Stimulated activated CD4-positive, alpha-beta T cell treated with anti-CD3 and anti-CD28 coated beads, Interleukin-4, amount 100 ng/mL, for 4 hours (primary cell): ENCODE data around the gene ZNF468.
"Not testable (repeated sequence)": the region's sequence is repeated elsewhere in the genome, so short reads cannot be mapped to it uniquely, and the experiment has no call there.

Experiments
- DNase-seq, 2 experiments: peaks; one replicate each; pipeline ENCODE4 v3.0.0-alpha.2; 2020

Gene ZNF468

GRCh38 chr19:52857378-52858191 is at the start of gene ZNF468:
ZNF468 (minus strand) TSS chr19:52857619; CDS start chr19:52854272, 3,347 bp downstream.
- peak; percentile 61 to 68 for DNase-seq

DNA sequence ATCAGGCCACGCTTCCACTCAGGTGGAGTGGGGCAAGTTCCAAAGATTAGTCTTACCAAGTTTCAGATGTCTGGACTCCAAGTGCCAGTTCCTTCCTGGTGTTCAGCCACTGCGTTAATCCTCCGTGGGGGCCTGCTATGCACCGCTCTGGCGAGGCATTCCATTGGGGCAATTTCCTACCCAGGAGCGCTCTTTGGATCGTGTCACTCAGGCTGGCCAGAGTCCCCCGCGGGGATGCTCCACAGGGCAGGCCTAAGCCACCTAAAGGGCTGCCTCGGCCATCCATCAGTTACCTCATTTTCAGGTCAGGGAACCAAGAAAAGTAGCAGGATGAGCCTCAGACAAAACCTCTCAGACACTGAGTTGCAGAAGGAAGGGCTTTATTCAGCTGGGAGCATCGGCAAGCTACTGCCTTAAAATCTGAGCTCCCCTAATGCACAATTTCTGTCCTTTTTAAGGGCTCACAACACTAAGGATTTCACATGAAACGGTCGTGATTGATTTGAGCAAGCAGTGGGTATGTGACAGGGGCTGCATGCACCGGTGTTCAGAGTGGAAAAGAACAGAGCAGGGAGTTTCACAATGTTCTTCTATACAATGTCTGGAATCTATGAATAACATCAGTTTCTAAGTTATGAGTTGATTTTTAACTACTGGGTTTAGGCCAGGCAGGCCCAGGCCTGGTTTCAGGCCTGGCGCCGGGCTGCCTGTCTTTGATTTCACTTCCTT is 46.8 kb upstream of the ZNF468 start:
- DNase-seq, result not testable (repeated sequence)

GRCh38 chr19:52901842-52902241 is 44.4 kb upstream of the ZNF468 start:
- DNase-seq, result no peak

DNA sequence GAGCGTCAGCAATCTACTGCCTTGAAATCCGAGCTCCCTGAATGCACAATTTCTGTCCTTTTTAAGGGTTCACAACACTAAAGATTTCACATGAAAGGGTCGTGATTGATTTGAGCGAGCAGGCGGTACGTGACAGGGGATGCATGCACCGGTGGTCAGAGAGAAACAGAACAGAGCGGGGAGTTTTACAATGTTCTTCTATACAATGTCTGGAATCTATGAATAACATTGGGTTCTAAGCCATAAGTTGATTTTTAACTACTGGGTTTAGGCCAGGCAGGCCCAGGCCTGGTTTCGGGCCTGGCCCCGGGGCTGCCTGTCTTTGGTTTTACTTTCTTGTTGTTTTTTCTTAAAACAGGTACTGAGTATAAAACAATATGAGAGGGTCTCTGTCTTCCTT is 41.2 kb upstream of the ZNF468 start:
- DNase-seq, result not testable (repeated sequence)

GRCh38 chr19:52898101-52898500 is 40.7 kb upstream of the ZNF468 start:
- no peak for DNase-seq

- peak; percentile 82 to 91 for DNase-seq
Measured at GRCh38 chr19:52897138-52897935, 39.9 kb upstream of the ZNF468 start, which contains the start of gene ZNF320. ZNF320 (minus strand) TSS chr19:52897635; CDS start chr19:52890255, 7,380 bp downstream.

- DNase-seq, result no peak
Measured at GRCh38 chr19:52896431-52897137, 39.2 kb upstream of the ZNF468 start.

- DNase-seq, result no peak
Measured at GRCh38 chr19:52891336-52891735, 33.9 kb upstream of the ZNF468 start.

DNA sequence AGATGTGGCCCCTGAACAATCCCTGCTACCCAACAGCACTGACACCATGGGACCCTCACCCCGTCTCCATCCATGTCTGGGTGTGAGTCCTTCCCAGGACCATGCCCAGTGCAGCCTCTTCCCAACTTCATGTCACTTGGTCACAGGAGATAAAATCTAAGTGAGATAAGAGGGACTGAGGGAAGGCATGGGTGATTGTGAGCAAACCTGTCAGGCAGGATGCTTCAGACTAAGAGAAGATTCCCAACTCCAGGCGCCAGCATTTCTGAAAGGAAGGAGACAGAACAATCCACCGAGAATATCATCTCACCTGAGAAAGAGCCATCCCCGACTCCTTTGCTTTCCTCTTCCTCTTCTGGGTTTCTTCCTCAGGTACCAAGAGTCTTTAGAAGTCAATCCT is 32.5 kb upstream of the ZNF468 start:
- DNase-seq, result no peak

GRCh38 chr19:52889076-52889475 is 31.7 kb upstream of the ZNF468 start:
- DNase-seq, result no peak

GRCh38 chr19:52880895-52881389 is 23.5 kb upstream of the ZNF468 start:
- no peak for DNase-seq

GRCh38 chr19:52872996-52873395 is 15.6 kb upstream of the ZNF468 start:
- DNase-seq, result not testable (repeated sequence)

GRCh38 chr19:52871466-52871865 is 14.0 kb upstream of the ZNF468 start:
- no peak for DNase-seq

GRCh38 chr19:52868031-52868430 is 10.6 kb upstream of the ZNF468 start:
- not testable (repeated sequence) for DNase-seq

- DNase-seq, result not testable (repeated sequence)
Measured at GRCh38 chr19:52856540-52857377, 660 bp downstream of the ZNF468 start.

DNA sequence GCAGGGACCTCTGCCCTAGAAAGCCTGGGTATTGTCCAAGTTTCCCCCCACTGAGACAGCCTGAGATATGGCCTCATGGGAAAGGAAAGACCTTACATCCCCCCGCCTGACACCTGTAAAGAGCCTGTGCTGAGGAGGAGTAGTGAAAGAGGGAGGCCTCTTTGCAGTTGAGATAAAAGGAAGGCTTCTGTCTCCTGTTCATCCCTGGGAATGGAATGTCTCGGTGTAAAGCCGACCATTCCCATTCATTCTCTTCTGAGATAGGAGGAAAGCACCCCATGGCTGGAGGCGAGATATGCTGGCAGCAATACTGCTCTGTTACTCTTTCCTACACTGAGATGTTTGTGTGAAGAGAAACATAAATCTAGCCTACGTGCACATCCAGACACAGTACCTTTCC is 10.1 kb downstream of the ZNF468 start:
- DNase-seq, result not testable (repeated sequence)

GRCh38 chr19:52840825-52841465 is 16.5 kb downstream of the ZNF468 start:
- DNase-seq, result not testable (repeated sequence)

DNA sequence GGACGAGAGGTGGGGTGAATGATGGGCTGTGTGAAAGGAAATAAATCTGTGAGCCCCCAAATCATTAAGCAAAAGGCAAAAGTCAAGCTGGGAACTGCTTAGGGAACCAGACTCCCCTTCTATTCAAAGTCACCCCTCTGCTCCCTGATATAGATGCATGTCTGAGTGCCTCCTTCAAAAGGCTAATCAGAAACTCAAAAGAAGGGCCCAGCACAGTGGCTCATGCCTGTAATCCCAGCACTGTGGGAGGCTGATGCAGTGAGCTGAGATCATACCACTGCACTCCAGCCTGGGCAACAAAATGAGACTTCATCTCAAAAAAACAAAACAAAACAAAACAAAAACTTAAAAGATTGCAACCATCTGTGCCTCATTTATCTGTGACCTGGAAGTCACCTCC is 23.1 kb downstream of the ZNF468 start:
- not testable (repeated sequence) for DNase-seq

GRCh38 chr19:52833541-52833940 is 23.9 kb downstream of the ZNF468 start:
- DNase-seq, result not testable (repeated sequence)

DNA sequence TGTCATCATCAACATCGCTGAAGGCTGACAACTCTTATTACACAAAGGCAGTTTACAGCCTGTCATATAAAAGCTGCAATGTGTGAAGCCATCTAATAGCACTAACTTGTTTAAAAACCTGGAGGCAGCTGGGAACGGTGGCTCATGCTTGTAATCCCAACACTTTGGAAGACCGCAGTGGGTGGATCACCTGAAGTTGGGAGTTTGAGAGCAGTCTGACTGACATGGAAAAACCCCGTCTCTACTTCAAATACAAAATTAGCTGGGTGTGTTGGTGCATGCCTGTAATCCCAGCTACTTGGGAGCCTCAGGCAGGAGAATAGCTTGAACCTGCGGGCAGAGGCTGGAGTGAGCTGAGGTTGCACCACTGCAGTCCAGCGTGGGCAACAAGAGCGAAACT is 27.6 kb downstream of the ZNF468 start:
- DNase-seq, result not testable (repeated sequence)

DNA sequence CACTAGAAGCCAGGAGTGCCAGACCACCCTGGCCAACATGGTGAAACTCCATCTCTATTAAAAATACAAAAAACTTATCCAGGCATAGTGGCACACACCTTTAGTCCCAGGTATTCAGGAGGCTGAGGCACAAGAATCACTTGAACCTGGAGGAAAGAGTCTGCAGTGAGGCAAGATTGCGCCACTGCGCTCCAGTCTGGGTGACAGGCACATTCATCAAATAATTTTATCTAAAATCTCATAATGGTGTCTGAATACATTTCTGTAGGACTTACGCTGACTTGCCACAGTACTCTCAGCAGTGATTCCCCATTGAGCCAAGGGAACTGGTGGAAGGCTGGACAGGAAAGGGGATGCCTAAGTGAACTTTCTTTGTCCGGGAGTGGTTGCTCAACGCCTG is 31.7 kb downstream of the ZNF468 start:
- DNase-seq, result no peak
